COLO668 (cell line): ENCODE measurements around the gene CDK17.
"Not testable (repeated sequence)": the region's sequence is repeated elsewhere in the genome, so short reads cannot be mapped to it uniquely, and the experiment has no call there.

ENCODE experiments used
- DNase-seq: peaks from one replicate; lab custom pipeline; 2025; ENCODE audit not compliant: unreplicated experiment; lab: John Stamatoyannopoulos, UW

Gene CDK17

GRCh38 chr12:96323906-96324305 lies 76.3 kb downstream of the CDK17 start:
- no peak for DNase-seq

- no peak for DNase-seq
Observed at GRCh38 chr12:96322720-96323119, 77.5 kb downstream of the CDK17 start.

GRCh38 chr12:96321941-96322340 lies 78.3 kb downstream of the CDK17 start:
- DNase-seq, result no peak

GRCh38 chr12:96317801-96318200 lies 82.4 kb downstream of the CDK17 start:
- DNase-seq, result not testable (repeated sequence)

GRCh38 chr12:96315741-96316481 lies 84.3 kb downstream of the CDK17 start:
- not testable (repeated sequence) for DNase-seq

DNA sequence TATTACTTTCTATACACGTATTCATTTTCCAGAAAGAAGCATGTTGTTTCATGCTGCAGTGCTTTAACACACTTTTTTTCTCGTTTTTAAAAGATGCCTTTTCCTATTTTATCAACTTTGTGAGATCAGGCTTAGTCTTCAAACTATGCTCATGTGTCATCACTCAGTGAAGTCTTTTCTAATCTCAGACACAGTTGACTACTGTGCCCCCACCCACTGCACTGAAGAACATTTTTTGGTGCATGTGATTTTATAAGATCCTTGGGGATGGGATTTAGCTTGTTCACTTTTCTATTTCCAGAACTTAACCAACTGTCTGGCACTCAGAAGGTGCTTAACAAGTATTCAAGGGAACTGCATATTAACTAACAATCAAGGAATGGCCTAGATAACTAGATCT lies 85.5 kb downstream of the CDK17 start:
- DNase-seq, result no peak

GRCh38 chr12:96313606-96314005 lies 86.6 kb downstream of the CDK17 start:
- DNase-seq, result no peak

- no peak for DNase-seq
Observed at GRCh38 chr12:96311191-96311590, 89.0 kb downstream of the CDK17 start.

GRCh38 chr12:96310067-96310466 lies 90.2 kb downstream of the CDK17 start:
- no peak for DNase-seq

- no peak for DNase-seq
Observed at GRCh38 chr12:96308881-96309280, 91.4 kb downstream of the CDK17 start.

GRCh38 chr12:96305665-96306064 lies 94.6 kb downstream of the CDK17 start:
- DNase-seq, result no peak

GRCh38 chr12:96303653-96304052 lies 96.6 kb downstream of the CDK17 start:
- DNase-seq, result no peak

GRCh38 chr12:96302687-96303310 lies 97.4 kb downstream of the CDK17 start:
- no peak for DNase-seq

DNA sequence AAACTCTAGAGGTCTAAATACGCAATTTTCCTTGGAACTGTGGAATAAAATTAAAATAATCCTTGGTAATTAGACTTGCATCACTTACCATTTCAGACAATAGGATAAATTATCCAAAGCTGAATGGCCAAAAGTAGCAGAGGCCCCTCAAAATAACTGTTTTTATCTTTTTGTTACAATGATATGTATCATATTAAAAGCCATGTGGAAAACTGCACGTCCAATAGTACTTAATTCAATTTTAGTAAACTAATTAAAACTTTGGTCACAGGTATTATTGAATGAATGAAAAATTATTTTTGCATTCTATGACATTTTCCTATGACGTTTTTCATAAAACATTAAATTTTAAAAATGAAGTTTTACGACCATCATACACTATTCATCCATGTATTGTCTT lies 98.5 kb downstream of the CDK17 start:
- no peak for DNase-seq

- DNase-seq, result no peak
Observed at GRCh38 chr12:96300064-96300463, 100.2 kb downstream of the CDK17 start.

GRCh38 chr12:96297504-96297903 lies 102.7 kb downstream of the CDK17 start:
- DNase-seq, result no peak

DNA sequence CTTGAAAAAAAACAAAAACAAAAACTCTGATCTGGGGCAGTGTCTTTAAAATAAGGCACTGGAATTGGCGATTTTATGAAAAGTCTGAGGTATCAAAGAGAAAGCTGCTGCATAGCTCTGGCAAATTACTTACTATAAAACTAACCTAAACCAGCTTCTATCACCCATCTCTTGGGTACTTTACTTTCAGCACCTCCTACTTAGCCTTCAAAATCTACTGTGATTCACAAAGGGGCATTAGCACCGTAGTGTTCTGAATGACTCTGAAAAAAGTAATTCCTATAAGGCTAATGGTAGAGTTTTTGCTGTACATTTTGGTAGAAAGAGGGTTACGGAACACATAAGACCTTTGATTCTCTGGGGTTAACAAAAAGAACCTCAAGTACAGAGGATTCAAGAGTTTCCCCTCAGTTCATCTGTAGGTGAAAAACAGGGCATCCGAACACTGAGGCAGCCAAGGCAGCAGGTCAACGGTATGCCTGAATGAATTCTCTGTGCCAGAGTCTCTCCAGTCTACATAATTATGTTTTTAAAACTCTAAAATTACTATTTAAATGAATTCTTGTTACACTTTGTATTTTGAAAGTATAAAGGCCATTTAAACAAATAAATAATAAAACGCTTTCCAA lies 104.6 kb downstream of the CDK17 start:
- no peak for DNase-seq

GRCh38 chr12:96294831-96295230 lies 105.4 kb downstream of the CDK17 start:
- no peak for DNase-seq

- no peak for DNase-seq
Observed at GRCh38 chr12:96293093-96293492, 107.1 kb downstream of the CDK17 start.

DNA sequence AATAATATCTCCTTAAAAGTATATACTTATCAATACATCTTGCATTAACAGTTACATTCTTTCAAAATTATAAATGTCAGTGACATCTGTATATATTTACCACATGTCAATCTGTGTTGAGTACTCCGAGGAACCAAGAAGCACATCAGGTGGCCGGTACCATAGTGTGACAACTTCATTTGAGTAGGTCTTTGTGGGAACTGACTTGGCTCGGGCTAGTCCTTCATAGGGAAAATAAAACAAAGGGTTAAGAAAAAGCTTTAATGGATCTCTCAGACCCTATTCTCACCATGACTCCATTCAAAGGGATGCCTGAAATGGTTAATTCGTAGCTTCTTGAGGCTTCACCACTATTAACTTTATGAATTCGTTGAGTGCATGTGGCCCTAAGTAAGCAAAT lies 111.2 kb downstream of the CDK17 start:
- no peak for DNase-seq

GRCh38 chr12:96285158-96285557 lies 115.1 kb downstream of the CDK17 start:
- no peak for DNase-seq

GRCh38 chr12:96274331-96274730 lies 125.9 kb downstream of the CDK17 start:
- DNase-seq, result no peak
